A673 (cell line): Measurements from ENCODE around the gene NKD1. TPM values are rescaled to one million over a fixed set of nuclear protein-coding genes. Genes with fewer than 3 reads are reported as not detected.

Experiments
- BruUV-seq: library from RNA; stranded (reverse); fragments of 400-500 nt; replicated peaks from 2 replicates; lab custom pipeline; 2021; lab: Mats Ljungman, UMichigan
- CTCF ChIA-PET: fragments of 300-600 bp; sonication (Branson Sonifier 250); formaldehyde crosslinking; loops from one replicate; lab custom pipeline; 2022; ENCODE audit warnings: antibody characterized with exemption; lab: Charles Lee
- POLR2A ChIA-PET: fragments of 300-600 bp; sonication (Branson Sonifier 250); formaldehyde crosslinking; loops from one replicate; lab custom pipeline; 2022; ENCODE audit warnings: antibody characterized with exemption; ENCODE audit not compliant: low non-redundant PET; lab: Charles Lee
- DNase-seq: peaks from one replicate; pipeline ENCODE4 v3.0.0-alpha.2; 2015; ENCODE audit warnings: low spot score
- H3K27ac ChIP-seq: fragments of 200-600 bp; sonication (generic); 2 replicates; pipeline ENCODE4 v1.5.1; 2016; ENCODE audit warnings: mixed run types, low read depth, mild to moderate bottlenecking, mixed read lengths, antibody characterized with exemption, low read length; ENCODE audit not compliant: poor library complexity, severe bottlenecking
- H3K27me3 ChIP-seq: fragments of 200-600 bp; sonication (generic); replicated peaks from 2 replicates; pipeline ENCODE4 v1.6.1; 2017; ENCODE audit warnings: mixed run types, low read depth, mild to moderate bottlenecking, mixed read lengths, antibody characterized with exemption, low read length; ENCODE audit not compliant: insufficient read depth, poor library complexity
- H3K36me3 ChIP-seq: fragments of 200-600 bp; sonication (generic); 2 replicates; pipeline ENCODE4 v1.6.1; 2016; ENCODE audit warnings: mixed run types, mild to moderate bottlenecking, mixed read lengths, antibody characterized with exemption, low read length; ENCODE audit not compliant: insufficient read depth, poor library complexity, severe bottlenecking
- H3K4me1 ChIP-seq: fragments of 200-600 bp; sonication (generic); 2 replicates; pipeline ENCODE4 v1.6.1; 2017; ENCODE audit warnings: mixed run types, mild to moderate bottlenecking, mixed read lengths, antibody characterized with exemption, low read length; ENCODE audit not compliant: insufficient read depth, poor library complexity, severe bottlenecking
- H3K4me3 ChIP-seq: fragments of 200-600 bp; sonication (generic); 2 replicates; pipeline ENCODE4 v1.5.1; 2016; ENCODE audit warnings: low read depth, mixed run types, mild to moderate bottlenecking, mixed read lengths, low read length; ENCODE audit not compliant: poor library complexity, severe bottlenecking
- H3K9me3 ChIP-seq: fragments of 200-600 bp; sonication (generic); 2 replicates; pipeline ENCODE4 v1.6.1; 2016; ENCODE audit warnings: mixed run types, low read depth, mild to moderate bottlenecking, mixed read lengths, antibody characterized with exemption, low read length; ENCODE audit not compliant: poor library complexity, severe bottlenecking
- CTCF ChIP-seq: fragments of 300-800, 200-600 bp; sonication (generic); conservative IDR thresholded peaks from 2 replicates; pipeline ENCODE4 v1.5.1; 2017; ENCODE audit warnings: low read depth, mild to moderate bottlenecking, antibody characterized with exemption, low read length, moderate library complexity, mixed read lengths
- EZH2 ChIP-seq: fragments of 200-600 bp; sonication (generic); IDR thresholded peaks from 2 replicates; pipeline ENCODE4 v1.6.1; 2017; ENCODE audit warnings: borderline replicate concordance, low read depth, mild to moderate bottlenecking, mixed read lengths, antibody characterized with exemption, low read length; ENCODE audit not compliant: poor library complexity, severe bottlenecking
- intact Hi-C: fragments of 100-400 bp; cut with micrococcal nuclease; formaldehyde crosslinking; loops from one replicate; pipeline ENCODE4 v1.10.0; 2022; ENCODE audit not compliant: unreplicated experiment
- total RNA-seq: library from RNA; stranded (reverse); gene quantifications from 2 replicates; pipeline ENCODE4 v1.2.3, GENCODE V29; 2021

Gene NKD1
- total RNA-seq, 1 experiment from 2014 or later: 1.1 TPM

- Histone ChIP-seq H3K27ac (no peak overlapping the region), H3K36me3 (no peaks in the 10 kb centered on the region), H3K9me3 (no peaks in the 10 kb centered on the region), H3K4me3 (no peak overlapping the region), H3K4me1 (no peaks in the 10 kb centered on the region), H3K27me3 (no peaks in the 10 kb centered on the region)
- no peak for DNase-seq
- intact Hi-C loops: no loop called here
- TF ChIP-seq CTCF (no peak), EZH2 (no peak)
- POLR2A ChIA-PET: interaction anchor here (0.6 kb wide), 1 partner anchor 155 kb away, joined by 4 read pairs; no protein-coding TSS in a partner anchor
- no TSS peak for BruUV-seq
- CTCF ChIA-PET: no interaction called here
Measured at GRCh38 chr16:50560903-50561863, 13.0 kb downstream of the NKD1 start.

GRCh38 chr16:50562657-50563056 is 14.5 kb downstream of the NKD1 start:
- ChIA-PET CTCF (no interaction called here), POLR2A (no interaction called here)
- TF ChIP-seq CTCF (no peak), EZH2 (no peak)

DNA sequence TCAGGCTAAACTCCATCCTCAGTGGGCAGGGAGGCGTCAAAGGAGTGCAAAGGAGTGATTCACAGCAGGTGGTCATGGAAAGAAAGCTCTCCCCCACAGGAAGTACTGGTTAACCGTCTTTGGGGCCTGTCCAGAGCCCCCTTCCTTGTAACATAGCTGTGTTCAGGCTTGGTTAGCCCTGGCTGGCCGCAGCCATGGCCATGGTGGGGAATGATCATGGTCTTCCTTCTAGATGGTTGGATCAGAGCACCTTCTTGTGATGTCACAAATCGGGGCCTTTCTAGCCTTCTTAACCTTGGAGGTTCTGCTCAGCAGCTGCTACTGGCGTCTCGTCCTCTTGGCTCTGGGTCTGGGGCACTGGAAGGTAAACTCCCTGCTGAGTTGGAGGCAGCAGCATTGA is 15.8 kb downstream of the NKD1 start:
- no TSS peak for BruUV-seq
- CTCF ChIA-PET: no interaction called here
- Histone ChIP-seq H3K36me3 (no peaks in the 10 kb centered on the region), H3K9me3 (no peaks in the 10 kb centered on the region), H3K4me1 (peaks cover 3% of the 10 kb centered on the region), H3K27ac (no peak overlapping the region), H3K27me3 (no peaks in the 10 kb centered on the region), H3K4me3 (no peak overlapping the region)
- no peak for TF ChIP-seq CTCF
- TF ChIP-seq EZH2: no peak
- POLR2A ChIA-PET: no interaction called here
- DNase-seq: no peak
- intact Hi-C loops: no loop called here

More at GRCh38 chr16:50562657-50563056, 14.5 kb downstream of the NKD1 start:
- DNase-seq: no peak
- no peaks in the 10 kb centered on the region for H3K27me3 ChIP-seq
- H3K9me3 ChIP-seq: no peaks in the 10 kb centered on the region
- no peak overlapping the region for H3K4me3 ChIP-seq
- H3K27ac ChIP-seq: no peak overlapping the region
- H3K4me1 ChIP-seq: no peaks in the 10 kb centered on the region
- no peaks in the 10 kb centered on the region for H3K36me3 ChIP-seq
- BruUV-seq: no TSS peak
- intact Hi-C loops: no loop called here
